22Rv1 (cell line): ENCODE results near the gene MSANTD2.

Experiments used
- CTCF ChIP-seq: fragments of 450-650 bp; IDR thresholded peaks from 2 replicates; pipeline ENCODE4 v1.5.1; 2017; ENCODE audit warnings: mild to moderate bottlenecking
- ZFX ChIP-seq: fragments of 450-650 bp; IDR thresholded peaks from 2 replicates; pipeline ENCODE4 v1.6.1; 2017; ENCODE audit warnings: antibody characterized with exemption, borderline replicate concordance

GRCh38 chr11:124841840-124842239 lies 41.6 kb upstream of the MSANTD2 start:
- TF ChIP-seq CTCF: no peak
- no peak for TF ChIP-seq ZFX
